HAP-1 (cell line): ENCODE data around the gene FNDC3B.
A peak's percentile ranks its signal among the peaks of the same experiment; 100 is the strongest.
"Not testable (repeated sequence)": the region's sequence is repeated elsewhere in the genome, so short reads cannot be mapped to it uniquely, and the experiment has no call there.

Experiments used
- DNase-seq, 2 experiments: peaks; one replicate each; pipeline ENCODE4 v3.0.0-alpha.2; 2016 to 2020; ENCODE audit warnings: low spot score in 2 of 2
- H3K27me3 ChIP-seq: fragments of 250-450 bp; sonication (Bioruptor Pico); 2 replicates; pipeline ENCODE4 v1.5.1; 2020; ENCODE audit warnings: low read depth, mild to moderate bottlenecking, moderate library complexity
- H3K36me3 ChIP-seq: fragments of 250-450 bp; sonication (Bioruptor Pico); replicated peaks from 2 replicates; pipeline ENCODE4 v1.5.1; 2020; ENCODE audit warnings: mild to moderate bottlenecking
- H3K4me1 ChIP-seq: fragments of 250-450 bp; sonication (Bioruptor Pico); 2 replicates; pipeline ENCODE4 v1.5.1; 2020; ENCODE audit warnings: mild to moderate bottlenecking
- H3K4me3 ChIP-seq: fragments of 250-450 bp; sonication (Bioruptor Pico); 2 replicates; pipeline ENCODE4 v1.5.1; 2020; ENCODE audit warnings: mild to moderate bottlenecking, moderate library complexity
- H3K9me3 ChIP-seq: fragments of 250-450 bp; sonication (Bioruptor Pico); 2 replicates; pipeline ENCODE4 v1.5.1; 2020; ENCODE audit warnings: mild to moderate bottlenecking, moderate library complexity
- in situ Hi-C: fragments of 300-500 bp; cut with MboI; formaldehyde crosslinking; loops from 3 replicates; pipeline ENCODE4 v1.14.3; 2020; ENCODE audit warnings: low sequenced_read_pairs, inconsistent platforms, mixed read lengths

FNDC3B gene

GRCh38 chr3:172039436-172040077 is at the start of gene FNDC3B:
TSS of gene FNDC3B (plus strand) at chr3:172039578. CDS start at chr3:172112480, 72,902 bp downstream.
- Histone ChIP-seq H3K4me1 (peaks cover 8% of the 10 kb centered on the region; the same call in 1 of the 2 replicates), H3K36me3 (no peaks in the 10 kb centered on the region; the same call in 1 of the 2 replicates)
- in situ Hi-C loops = no loop called here

GRCh38 chr3:171990239-171990638 is 49.1 kb upstream of the FNDC3B start:
- DNase-seq, H3K9me3 ChIP-seq, in situ Hi-C loops, H3K4me3 ChIP-seq, H3K27me3 ChIP-seq, H3K4me1 ChIP-seq, H3K36me3 ChIP-seq: not testable (repeated sequence)

More at GRCh38 chr3:172039436-172040077, at the start of gene FNDC3B:
- Histone ChIP-seq H3K9me3 (no peaks in the 10 kb centered on the region), H3K27me3 (no peaks in the 10 kb centered on the region), H3K4me3 (peak within 1 kb of the TSS; percentile 92)
- peak; percentile 92 to 96 for DNase-seq

GRCh38 chr3:171991166-171991565 is 48.2 kb upstream of the FNDC3B start:
- H3K9me3 ChIP-seq = no peaks in the 10 kb centered on the region
- H3K4me1 ChIP-seq = no peaks in the 10 kb centered on the region
- in situ Hi-C loops = no loop called here
- no peaks in the 10 kb centered on the region for H3K36me3 ChIP-seq
- peaks cover 5% of the 10 kb centered on the region for H3K27me3 ChIP-seq
- no peak overlapping the region for H3K4me3 ChIP-seq
- DNase-seq = no peak

- Histone ChIP-seq H3K4me3 (no peak overlapping the region), H3K27me3 (no peaks in the 10 kb centered on the region), H3K36me3 (no peaks in the 10 kb centered on the region), H3K9me3 (no peaks in the 10 kb centered on the region), H3K4me1 (no peaks in the 10 kb centered on the region)
- DNase-seq = no peak
- in situ Hi-C loops = no loop called here
Observed at GRCh38 chr3:171994646-171995428, 44.5 kb upstream of the FNDC3B start.

GRCh38 chr3:171995486-171995885 is 43.9 kb upstream of the FNDC3B start:
- Histone ChIP-seq H3K4me3 (no peak overlapping the region), H3K27me3 (no peaks in the 10 kb centered on the region), H3K9me3 (no peaks in the 10 kb centered on the region), H3K36me3 (no peaks in the 10 kb centered on the region), H3K4me1 (no peaks in the 10 kb centered on the region)
- in situ Hi-C loops = no loop called here
- no peak for DNase-seq

- Histone ChIP-seq H3K4me3 (no peak overlapping the region), H3K36me3 (no peaks in the 10 kb centered on the region), H3K4me1 (no peaks in the 10 kb centered on the region), H3K9me3 (no peaks in the 10 kb centered on the region), H3K27me3 (no peaks in the 10 kb centered on the region)
- DNase-seq = no peak
- in situ Hi-C loops = no loop called here
Observed at GRCh38 chr3:171996178-171996817, 43.1 kb upstream of the FNDC3B start.

- in situ Hi-C loops, H3K27me3 ChIP-seq: not testable (repeated sequence)
Observed at GRCh38 chr3:171998731-171999130, 40.6 kb upstream of the FNDC3B start.

GRCh38 chr3:172001616-172002015 is 37.8 kb upstream of the FNDC3B start:
- H3K9me3 ChIP-seq, DNase-seq, in situ Hi-C loops, H3K4me3 ChIP-seq, H3K27me3 ChIP-seq, H3K4me1 ChIP-seq, H3K36me3 ChIP-seq: not testable (repeated sequence)

More at GRCh38 chr3:171998731-171999130, 40.6 kb upstream of the FNDC3B start:
- not testable (repeated sequence) for H3K4me3 ChIP-seq, DNase-seq, H3K4me1 ChIP-seq, H3K9me3 ChIP-seq, H3K36me3 ChIP-seq

- Histone ChIP-seq H3K36me3 (no peaks in the 10 kb centered on the region), H3K4me3 (no peak overlapping the region), H3K9me3 (no peaks in the 10 kb centered on the region), H3K4me1 (no peaks in the 10 kb centered on the region), H3K27me3 (no peaks in the 10 kb centered on the region)
- no peak for DNase-seq
- in situ Hi-C loops = no loop called here
Observed at GRCh38 chr3:172002512-172003078, 36.8 kb upstream of the FNDC3B start.

- H3K4me3 ChIP-seq = no peak overlapping the region
- H3K9me3 ChIP-seq = no peaks in the 10 kb centered on the region
- H3K4me1 ChIP-seq = no peaks in the 10 kb centered on the region
- DNase-seq = no peak
- in situ Hi-C loops = no loop called here
- H3K36me3 ChIP-seq = no peaks in the 10 kb centered on the region
- no peaks in the 10 kb centered on the region for H3K27me3 ChIP-seq
Observed at GRCh38 chr3:172003146-172003545, 36.2 kb upstream of the FNDC3B start.

- Histone ChIP-seq H3K27me3 (no peaks in the 10 kb centered on the region), H3K36me3 (no peaks in the 10 kb centered on the region), H3K4me1 (no peaks in the 10 kb centered on the region), H3K4me3 (no peak overlapping the region), H3K9me3 (no peaks in the 10 kb centered on the region)
- in situ Hi-C loops = no loop called here
- DNase-seq = no peak
Observed at GRCh38 chr3:172007065-172007370, 32.4 kb upstream of the FNDC3B start.

- no peaks in the 10 kb centered on the region for H3K36me3 ChIP-seq
- in situ Hi-C loops = no loop called here
- no peaks in the 10 kb centered on the region for H3K9me3 ChIP-seq
- no peaks in the 10 kb centered on the region for H3K27me3 ChIP-seq
- DNase-seq = peak; percentile 7 to 10
- no peak overlapping the region for H3K4me3 ChIP-seq
- no peaks in the 10 kb centered on the region for H3K4me1 ChIP-seq
Observed at GRCh38 chr3:172009803-172010202, 29.6 kb upstream of the FNDC3B start.

GRCh38 chr3:172012775-172013174 is 26.6 kb upstream of the FNDC3B start:
- DNase-seq = no peak
- Histone ChIP-seq H3K27me3 (no peaks in the 10 kb centered on the region), H3K4me1 (no peaks in the 10 kb centered on the region), H3K4me3 (no peak overlapping the region), H3K36me3 (no peaks in the 10 kb centered on the region), H3K9me3 (no peaks in the 10 kb centered on the region)
- in situ Hi-C loops = no loop called here

GRCh38 chr3:172014145-172014544 is 25.2 kb upstream of the FNDC3B start:
- Histone ChIP-seq H3K9me3 (no peaks in the 10 kb centered on the region), H3K4me3 (no peak overlapping the region), H3K27me3 (no peaks in the 10 kb centered on the region), H3K4me1 (no peaks in the 10 kb centered on the region), H3K36me3 (no peaks in the 10 kb centered on the region)
- DNase-seq = no peak
- in situ Hi-C loops = no loop called here
